Urinary bladder (tissue), 4 donors: ENCODE results near the gene ACAT2. TPM values are rescaled to one million over a fixed set of nuclear protein-coding genes. Genes with fewer than 3 reads are reported as not detected.
"Not testable (repeated sequence)": the region's sequence is repeated elsewhere in the genome, so short reads cannot be mapped to it uniquely, and the experiment has no call there.

Experiments used
- DNase-seq: peaks from one replicate; pipeline ENCODE4 v3.0.0-alpha.2; 2015; ENCODE audit errors: extremely low spot score
- H3K27ac ChIP-seq: one replicate; pipeline ENCODE4 v1.5.1; 2013; ENCODE audit warnings: low read depth, mild to moderate bottlenecking, moderate library complexity
- H3K36me3 ChIP-seq: one replicate; pipeline ENCODE4 v1.6.1; 2013; ENCODE audit warnings: mild to moderate bottlenecking, moderate library complexity; ENCODE audit not compliant: insufficient read depth
- H3K4me1 ChIP-seq: one replicate; pipeline ENCODE4 v1.6.1; 2013; ENCODE audit warnings: mild to moderate bottlenecking, moderate library complexity; ENCODE audit not compliant: insufficient read depth
- H3K4me3 ChIP-seq: one replicate; pipeline ENCODE4 v1.5.1; 2013; ENCODE audit warnings: low read depth, low read length
- WGBS: extraction: QIAGEN DNeasy Blood & Tissue Kit; methylation state at CpG from one replicate; pipeline ENCODE4 v1.1.7; 2013; 5-methylcytosine and 5-hydroxymethylcytosine counted together
- polyA plus RNA-seq: library from polyadenylated mRNA; stranded (reverse); fragments of 200-250 nt; gene quantifications from one replicate; pipeline ENCODE4 v1.2.3, GENCODE V29; 2013
- total RNA-seq: library from RNA; depleted of rRNA; stranded (reverse); fragments of >200 nt; gene quantifications from one replicate; pipeline ENCODE4 v1.2.3, GENCODE V29; 2014
- donor health status: healthy with polysubstance abuse.
- donor health status: healthy.

Gene ACAT2
- total RNA-seq (16.6 TPM), polyA plus RNA-seq (16.3 TPM)

DNA sequence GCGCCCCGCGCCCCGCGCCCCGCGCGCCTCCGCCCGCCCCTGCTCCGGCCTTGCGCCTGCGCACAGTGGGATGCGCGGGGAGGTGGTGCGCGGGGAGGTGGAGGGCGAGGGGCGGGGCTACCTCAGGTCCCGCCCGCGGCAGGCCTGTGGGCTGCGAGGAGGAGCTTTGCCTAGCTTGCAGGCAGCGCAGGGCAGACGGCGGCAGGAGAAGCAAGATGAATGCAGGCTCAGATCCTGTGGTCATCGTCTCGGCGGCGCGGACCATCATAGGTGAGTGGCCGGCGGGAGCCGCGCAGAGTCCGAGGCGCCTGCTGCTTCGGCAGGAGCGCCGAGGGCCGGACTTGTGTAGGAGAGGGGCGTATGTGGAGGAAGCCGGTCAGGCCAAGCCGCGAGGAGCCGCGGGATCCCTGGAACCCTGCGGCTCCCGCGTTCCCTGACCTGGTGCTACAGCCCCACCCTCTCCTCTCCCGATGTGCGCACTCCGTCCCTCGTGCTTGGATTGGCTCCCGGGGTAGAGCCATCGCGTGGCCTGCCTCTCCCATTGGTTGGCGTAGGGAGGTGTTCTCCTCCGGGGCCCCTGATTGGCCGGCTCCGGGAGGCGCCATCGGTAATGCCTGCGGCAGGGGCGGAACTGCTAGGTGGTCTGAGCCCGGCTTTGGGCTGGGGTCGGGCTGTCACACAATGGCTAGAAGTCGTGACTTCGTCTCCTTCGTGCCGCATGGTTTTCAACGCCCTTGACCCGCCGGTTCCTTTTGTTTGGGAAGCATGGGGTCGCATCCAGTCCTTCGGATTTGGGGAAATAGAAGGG is at the start of gene ACAT2:
TSS of gene ACAT2 (plus strand) at position 173 of the 808 bp plus-strand sequence. CDS start at position 216, 43 bp downstream.
- H3K4me3 ChIP-seq: peak within 1 kb of the TSS; percentile 74
- WGBS: under 1% methylated on average over 76 of the region's 76 CpGs
- no peaks in the 10 kb centered on the region for H3K4me1 ChIP-seq
- no peaks in the 10 kb centered on the region for H3K36me3 ChIP-seq
- peak; percentile 92 for DNase-seq
- peak within 1 kb of the TSS; percentile 97 for H3K27ac ChIP-seq

DNA sequence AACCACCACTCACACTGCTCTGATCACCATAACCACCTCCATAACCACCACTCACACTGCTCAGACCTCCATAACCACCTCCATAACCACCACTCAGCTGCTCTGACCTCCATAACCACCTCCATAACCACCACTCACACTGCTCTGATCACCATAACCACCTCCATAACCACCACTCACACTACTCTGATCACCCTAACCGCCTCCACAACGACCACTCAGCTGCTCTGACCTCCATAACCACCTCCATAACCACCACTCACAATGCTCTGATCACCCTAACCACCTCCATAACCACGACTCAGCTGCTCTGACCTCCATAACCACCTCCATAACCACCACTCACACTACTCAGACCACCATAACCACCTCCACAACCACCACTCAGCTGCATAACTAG is 49.5 kb upstream of the ACAT2 start:
- not testable (repeated sequence) for H3K36me3 ChIP-seq, DNase-seq, H3K4me1 ChIP-seq, H3K27ac ChIP-seq, H3K4me3 ChIP-seq
- 93% methylated on average over 3 of the region's 3 CpGs for WGBS

DNA sequence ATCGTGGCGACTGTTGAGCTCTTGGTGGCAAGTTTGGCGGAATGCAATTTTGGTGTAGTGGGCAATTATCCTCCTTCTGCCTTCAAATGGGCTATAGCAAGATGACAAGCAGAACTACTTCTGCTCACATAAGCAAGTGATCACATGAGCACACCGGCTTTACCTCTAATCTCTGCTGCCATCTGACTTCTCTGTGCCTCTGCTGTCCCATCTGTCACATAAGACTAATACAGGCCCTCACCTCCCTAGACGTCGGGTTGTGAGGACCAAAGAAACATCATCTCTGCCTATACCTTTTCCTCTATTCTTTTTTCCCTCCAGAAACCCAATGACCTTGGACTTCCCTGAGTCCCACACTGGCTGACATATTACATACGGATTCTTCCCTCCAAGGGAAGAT is 47.9 kb upstream of the ACAT2 start:
- no peak overlapping the region for H3K27ac ChIP-seq
- no peaks in the 10 kb centered on the region for H3K36me3 ChIP-seq
- H3K4me1 ChIP-seq: no peaks in the 10 kb centered on the region
- 92% methylated on average over 7 of the region's 7 CpGs for WGBS
- H3K4me3 ChIP-seq: no peak overlapping the region
- DNase-seq: no peak

DNA sequence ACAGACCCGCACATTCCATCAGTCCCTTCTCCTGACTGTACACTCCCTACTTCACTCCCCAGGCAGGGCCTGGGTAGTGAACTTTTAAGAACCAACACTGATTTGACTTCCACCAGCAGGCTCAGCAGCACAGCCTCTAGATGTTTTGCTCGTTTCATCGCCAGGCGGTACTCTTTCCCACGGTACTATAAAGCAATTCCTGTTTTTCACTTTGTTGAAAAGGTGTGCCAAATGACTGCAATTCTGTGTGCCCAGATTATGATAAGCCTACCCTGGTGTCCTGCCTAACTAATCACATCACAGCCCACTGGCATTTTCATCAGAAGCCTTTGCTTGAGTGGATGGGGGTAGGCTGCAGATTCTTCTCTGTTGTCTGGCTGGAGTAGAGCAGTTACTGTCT is 47.4 kb upstream of the ACAT2 start:
- H3K4me3 ChIP-seq: no peak overlapping the region
- no peaks in the 10 kb centered on the region for H3K36me3 ChIP-seq
- no peak overlapping the region for H3K27ac ChIP-seq
- no peaks in the 10 kb centered on the region for H3K4me1 ChIP-seq
- 87% methylated on average over 5 of the region's 5 CpGs for WGBS
- no peak for DNase-seq

GRCh38 chr6:159715166-159715565 is 46.7 kb upstream of the ACAT2 start:
- Histone ChIP-seq H3K27ac (no peak overlapping the region), H3K4me3 (no peak overlapping the region), H3K36me3 (no peaks in the 10 kb centered on the region), H3K4me1 (no peaks in the 10 kb centered on the region)
- WGBS: 81% methylated on average over 3 of the region's 3 CpGs
- no peak for DNase-seq

DNA sequence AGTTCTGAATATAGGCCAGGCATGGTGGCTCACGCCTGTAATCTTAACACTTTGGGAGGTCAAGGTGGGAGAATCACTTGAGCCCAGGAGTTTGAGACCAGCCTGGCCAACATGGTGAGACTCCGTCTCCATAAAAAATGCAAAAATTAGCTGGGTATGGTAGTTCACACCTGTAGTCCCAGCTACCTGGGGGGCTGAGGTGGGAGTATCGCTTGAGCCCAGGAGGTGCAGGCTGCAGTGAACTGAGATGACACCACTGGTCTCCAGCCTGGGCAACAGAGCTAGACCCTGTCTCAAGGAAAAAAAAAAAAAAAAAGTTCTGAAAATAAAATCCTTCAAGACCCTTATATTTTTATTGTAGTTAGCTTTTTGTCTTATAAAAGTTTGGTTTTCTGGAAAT is 46.2 kb upstream of the ACAT2 start:
- 96% methylated on average over 3 of the region's 3 CpGs for WGBS
- Histone ChIP-seq H3K4me3 (no peak overlapping the region), H3K36me3 (no peaks in the 10 kb centered on the region), H3K4me1 (no peaks in the 10 kb centered on the region), H3K27ac (no peak overlapping the region)
- no peak for DNase-seq

- DNase-seq: no peak
- no peak overlapping the region for H3K4me3 ChIP-seq
- whole genome bisulfite sequencing: 56% methylated on average over 5 of the region's 5 CpGs
- H3K4me1 ChIP-seq: no peaks in the 10 kb centered on the region
- H3K36me3 ChIP-seq: no peaks in the 10 kb centered on the region
- H3K27ac ChIP-seq: peak overlapping the region; percentile 85
Observed at GRCh38 chr6:159716247-159717096, 45.4 kb upstream of the ACAT2 start.

DNA sequence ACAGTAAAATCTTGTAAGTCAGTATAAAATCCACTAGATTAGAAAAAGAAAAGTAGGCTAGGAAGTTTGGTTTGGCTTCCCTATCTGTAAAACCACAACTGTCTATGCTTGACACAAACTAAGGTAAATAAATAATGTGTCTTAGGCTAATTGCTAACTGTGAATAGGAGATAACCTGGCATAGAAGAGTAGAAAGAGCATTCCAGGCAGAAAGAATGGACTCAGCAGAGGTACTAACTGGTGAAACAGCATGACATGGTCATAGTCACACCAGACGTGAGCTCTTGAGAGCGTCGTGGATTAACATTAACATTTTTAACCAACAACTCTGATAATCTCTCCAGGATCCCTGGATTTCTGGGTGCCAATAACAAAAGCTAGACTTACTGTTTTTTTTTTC is 43.2 kb upstream of the ACAT2 start:
- Histone ChIP-seq H3K4me3 (no peak overlapping the region), H3K4me1 (no peaks in the 10 kb centered on the region), H3K27ac (no peak overlapping the region), H3K36me3 (no peaks in the 10 kb centered on the region)
- DNase-seq: no peak
- 63% methylated on average over 3 of the region's 3 CpGs for WGBS

DNA sequence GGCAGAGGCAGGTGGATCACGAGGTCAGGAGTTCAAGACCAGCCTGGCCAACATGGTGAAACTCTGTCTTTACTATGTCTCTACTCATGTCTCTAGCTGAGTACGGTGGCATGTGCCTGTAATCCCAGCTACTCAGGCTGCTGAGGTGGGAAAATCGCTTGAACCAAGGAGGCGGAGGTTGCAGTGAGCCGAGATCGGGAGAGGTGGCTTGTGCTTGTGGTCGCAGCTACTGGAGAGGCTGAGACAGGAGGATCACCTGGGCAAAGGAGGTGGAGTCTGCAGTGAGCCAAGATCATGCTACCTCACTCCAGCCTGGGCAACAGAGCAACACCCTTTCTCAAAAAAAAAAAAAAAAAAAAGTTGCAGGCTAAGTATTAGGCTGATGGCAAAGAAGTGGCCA is 42.6 kb upstream of the ACAT2 start:
- H3K4me3 ChIP-seq: no peak overlapping the region
- no peak overlapping the region for H3K27ac ChIP-seq
- no peak for DNase-seq
- H3K4me1 ChIP-seq: no peaks in the 10 kb centered on the region
- H3K36me3 ChIP-seq: no peaks in the 10 kb centered on the region
- 95% methylated on average over 7 of the region's 7 CpGs for WGBS

GRCh38 chr6:159720708-159721107 is 41.1 kb upstream of the ACAT2 start:
- Histone ChIP-seq H3K4me1 (no peaks in the 10 kb centered on the region), H3K4me3 (no peak overlapping the region), H3K36me3 (no peaks in the 10 kb centered on the region), H3K27ac (no peak overlapping the region)
- DNase-seq: no peak
- WGBS: 70% methylated on average over 7 of the region's 7 CpGs

DNA sequence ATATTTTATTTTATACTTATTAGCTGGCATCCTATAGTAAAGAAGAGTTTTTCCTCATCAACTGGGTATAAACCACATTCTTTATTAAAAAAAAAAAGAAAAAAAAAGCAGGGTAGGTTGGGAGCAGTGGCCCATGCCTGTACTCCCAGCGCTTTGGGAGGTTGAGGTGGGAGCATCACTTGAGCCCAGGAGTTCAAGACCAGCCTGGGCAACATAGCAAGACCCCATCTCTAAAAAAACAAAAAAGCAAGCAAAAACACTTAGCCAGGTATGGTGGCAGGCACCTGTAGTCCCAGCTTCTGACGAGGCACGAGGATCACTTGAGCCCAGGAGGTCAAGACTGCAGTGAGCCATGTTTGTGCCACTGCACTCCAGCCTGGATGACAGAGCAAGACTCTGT is 39.9 kb upstream of the ACAT2 start:
- 96% methylated on average over 3 of the region's 3 CpGs for WGBS
- not testable (repeated sequence) for H3K36me3 ChIP-seq, H3K4me3 ChIP-seq, H3K4me1 ChIP-seq, DNase-seq, H3K27ac ChIP-seq

- no peak overlapping the region for H3K4me3 ChIP-seq
- DNase-seq: no peak
Observed at GRCh38 chr6:159722655-159723054, 39.2 kb upstream of the ACAT2 start.

DNA sequence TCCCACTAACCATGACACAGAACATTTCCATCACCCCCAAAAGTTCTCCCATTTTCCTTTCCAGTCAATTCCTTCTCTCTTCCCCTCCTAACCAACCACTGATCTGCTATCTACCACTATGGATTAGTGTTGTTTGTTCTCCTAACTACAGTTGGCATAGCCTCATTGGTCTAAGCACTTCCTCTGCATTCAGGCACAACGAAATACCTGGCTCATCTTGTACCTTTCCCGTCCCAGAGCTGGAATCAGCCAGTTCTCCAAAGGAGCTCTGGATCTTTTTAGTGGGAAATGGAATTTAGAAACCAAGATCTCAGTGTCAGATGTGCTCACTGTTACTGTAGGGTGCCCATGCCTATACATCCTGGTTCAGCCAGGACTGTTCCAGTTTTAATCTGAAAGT is 38.6 kb upstream of the ACAT2 start:
- no peaks in the 10 kb centered on the region for H3K36me3 ChIP-seq
- H3K4me3 ChIP-seq: no peak overlapping the region
- whole genome bisulfite sequencing: 95% methylated on average over 2 of the region's 2 CpGs
- DNase-seq: no peak
- H3K4me1 ChIP-seq: no peaks in the 10 kb centered on the region
- H3K27ac ChIP-seq: no peak overlapping the region

More at GRCh38 chr6:159722655-159723054, 39.2 kb upstream of the ACAT2 start:
- H3K36me3 ChIP-seq: no peaks in the 10 kb centered on the region
- H3K4me1 ChIP-seq: no peaks in the 10 kb centered on the region
- H3K27ac ChIP-seq: no peak overlapping the region

- 93% methylated on average over 4 of the region's 4 CpGs for WGBS
- Histone ChIP-seq H3K4me1 (no peaks in the 10 kb centered on the region), H3K4me3 (no peak overlapping the region), H3K36me3 (no peaks in the 10 kb centered on the region), H3K27ac (no peak overlapping the region)
- DNase-seq: no peak
Observed at GRCh38 chr6:159724778-159725177, 37.1 kb upstream of the ACAT2 start.
